Panc1 (cell line): Measurements from ENCODE around the gene RSPO3.

Experiments
- POLR2AphosphoS5 ChIP-seq: IDR thresholded peaks from 2 replicates; pipeline ENCODE4 v1.6.1; 2012; ENCODE audit warnings: mild to moderate bottlenecking, low read depth, low read length, moderate library complexity
- REST ChIP-seq, 2 experiments: IDR thresholded peaks; 2 replicates each; pipeline ENCODE4 v1.6.1; 2011 to 2012; ENCODE audit warnings: low read depth in 2 of 2, control low read depth in 1 of 2, low read length in 1 of 2, mild to moderate bottlenecking in 1 of 2, moderate library complexity in 1 of 2; ENCODE audit not compliant: insufficient read depth in 1 of 2
- SIN3A ChIP-seq: IDR thresholded peaks from 2 replicates; pipeline ENCODE4 v1.6.1; 2012; ENCODE audit warnings: low read depth, mild to moderate bottlenecking, low read length, moderate library complexity, borderline replicate concordance; ENCODE audit not compliant: insufficient read depth
- TCF7L2 ChIP-seq: IDR thresholded peaks from 2 replicates; pipeline ENCODE4 v1.6.1; 2011; ENCODE audit warnings: mild to moderate bottlenecking, low read depth, low read length, inconsistent platforms
- TF ChIP-seq, protein P1 (sequence below): fragments of 450-650 bp; IDR thresholded peaks from 2 replicates; pipeline ENCODE4 v1.5.1; 2017; ENCODE audit warnings: mild to moderate bottlenecking

DNA sequence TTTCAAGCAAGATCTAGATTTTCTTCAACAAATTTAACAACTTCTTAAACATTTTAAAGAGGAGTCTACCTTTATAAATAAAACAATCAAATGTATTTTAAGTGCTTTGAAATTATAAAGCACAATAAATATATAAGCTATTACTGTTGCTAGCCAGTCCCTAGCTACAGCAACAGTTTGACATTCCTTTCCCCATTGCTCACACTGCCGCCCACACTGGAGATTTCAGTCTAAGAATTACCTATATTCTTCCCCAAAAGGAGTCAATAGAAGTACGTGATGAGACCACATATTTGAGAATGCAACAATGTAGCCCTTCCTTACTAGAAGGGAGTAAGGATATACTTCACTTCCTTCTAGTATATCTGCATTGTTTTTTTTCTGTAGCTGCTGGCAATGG is 82.8 kb downstream of the RSPO3 start:
- TF ChIP-seq, protein P1, sequence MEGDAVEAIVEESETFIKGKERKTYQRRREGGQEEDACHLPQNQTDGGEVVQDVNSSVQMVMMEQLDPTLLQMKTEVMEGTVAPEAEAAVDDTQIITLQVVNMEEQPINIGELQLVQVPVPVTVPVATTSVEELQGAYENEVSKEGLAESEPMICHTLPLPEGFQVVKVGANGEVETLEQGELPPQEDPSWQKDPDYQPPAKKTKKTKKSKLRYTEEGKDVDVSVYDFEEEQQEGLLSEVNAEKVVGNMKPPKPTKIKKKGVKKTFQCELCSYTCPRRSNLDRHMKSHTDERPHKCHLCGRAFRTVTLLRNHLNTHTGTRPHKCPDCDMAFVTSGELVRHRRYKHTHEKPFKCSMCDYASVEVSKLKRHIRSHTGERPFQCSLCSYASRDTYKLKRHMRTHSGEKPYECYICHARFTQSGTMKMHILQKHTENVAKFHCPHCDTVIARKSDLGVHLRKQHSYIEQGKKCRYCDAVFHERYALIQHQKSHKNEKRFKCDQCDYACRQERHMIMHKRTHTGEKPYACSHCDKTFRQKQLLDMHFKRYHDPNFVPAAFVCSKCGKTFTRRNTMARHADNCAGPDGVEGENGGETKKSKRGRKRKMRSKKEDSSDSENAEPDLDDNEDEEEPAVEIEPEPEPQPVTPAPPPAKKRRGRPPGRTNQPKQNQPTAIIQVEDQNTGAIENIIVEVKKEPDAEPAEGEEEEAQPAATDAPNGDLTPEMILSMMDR, result no peak
- TF ChIP-seq REST (IDR thresholded peaks at IDR 0.05; ENCODE audit: insufficient read depth in 1 of 2, low read depth in 2 of 2, low read length in 1 of 2) (no peak), POLR2AphosphoS5 (no peak), SIN3A (no peak), TCF7L2 (no peak)
